T-helper 1 cell treated with Interleukin-12 subunit alpha and Interleukin-12 subunit beta and Interleukin-4 antibody, amounts not matched to agents 30 ng/mL and 1 ng/mL, for 36 hours (primary cell): ENCODE results near the gene SLC22A7. TPM values are rescaled to one million over a fixed set of nuclear protein-coding genes. Genes with fewer than 3 reads are reported as not detected.
"Not testable (repeated sequence)": the region's sequence is repeated elsewhere in the genome, so short reads cannot be mapped to it uniquely, and the experiment has no call there.

Source experiments
- intact Hi-C: fragments of 100-400 bp; cut with micrococcal nuclease; formaldehyde crosslinking; loops from one replicate; pipeline ENCODE4 v1.15.1; 2024
- total RNA-seq: library from RNA; stranded (reverse); gene quantifications from 2 replicates; pipeline ENCODE4 v1.2.3, GENCODE V29; 2022

Gene SLC22A7
- total RNA-seq, 1 donor from 2014 or later, result not detected

- intact Hi-C loops, result loop anchor here (1.0 kb wide), 1 partner anchor 71 kb away; no protein-coding TSS in a partner anchor
These were observed 36.5 kb downstream of the SLC22A7 start for GRCh38 chr6:43334466-43335095.

- intact Hi-C loops, result no loop called here
These were observed 37.4 kb downstream of the SLC22A7 start for GRCh38 chr6:43335469-43335868.

- intact Hi-C loops, result no loop called here
These were observed 38.3 kb downstream of the SLC22A7 start for GRCh38 chr6:43336382-43336781.

GRCh38 chr6:43338243-43338642 is 40.2 kb downstream of the SLC22A7 start:
- intact Hi-C loops, result no loop called here

DNA sequence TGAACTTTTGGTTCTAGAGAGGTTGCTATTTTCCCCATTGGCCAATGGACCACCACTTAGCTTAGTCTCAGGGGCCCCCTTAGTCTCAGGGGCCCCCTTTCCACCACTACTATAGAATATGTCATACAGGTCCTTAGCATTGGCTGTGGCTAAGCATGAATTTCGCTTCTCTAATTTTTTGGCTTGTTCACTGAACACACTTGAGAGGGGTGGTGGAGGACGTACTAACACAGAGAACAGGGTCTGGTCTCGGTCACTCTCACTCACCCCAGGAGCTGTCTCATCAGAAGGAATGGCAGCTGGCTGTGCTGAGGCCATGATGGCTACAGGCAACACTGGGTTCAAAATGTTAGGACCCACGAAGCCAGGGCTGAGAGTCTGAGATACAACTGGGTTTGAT is 41.1 kb downstream of the SLC22A7 start:
- intact Hi-C loops, result no loop called here

DNA sequence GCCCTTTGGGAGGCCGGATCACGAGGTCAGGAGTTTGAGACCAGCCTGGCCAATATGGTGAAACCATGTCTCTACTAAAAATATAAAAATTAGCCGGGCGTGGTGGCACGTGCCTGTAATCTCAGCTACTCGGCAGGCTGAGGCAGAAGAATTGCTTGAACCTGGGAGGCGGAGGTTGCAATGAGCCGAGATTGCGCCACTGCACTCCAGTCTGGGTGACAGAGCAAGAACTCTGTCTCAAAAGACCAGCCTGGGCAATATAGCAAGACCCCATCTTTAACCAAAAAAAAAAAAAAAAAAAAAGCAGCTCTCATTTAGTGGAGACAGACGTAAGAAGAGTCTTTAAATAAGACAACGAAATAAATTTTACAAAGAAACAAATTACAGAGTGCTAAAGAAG is 48.2 kb downstream of the SLC22A7 start:
- intact Hi-C loops, result not testable (repeated sequence)

DNA sequence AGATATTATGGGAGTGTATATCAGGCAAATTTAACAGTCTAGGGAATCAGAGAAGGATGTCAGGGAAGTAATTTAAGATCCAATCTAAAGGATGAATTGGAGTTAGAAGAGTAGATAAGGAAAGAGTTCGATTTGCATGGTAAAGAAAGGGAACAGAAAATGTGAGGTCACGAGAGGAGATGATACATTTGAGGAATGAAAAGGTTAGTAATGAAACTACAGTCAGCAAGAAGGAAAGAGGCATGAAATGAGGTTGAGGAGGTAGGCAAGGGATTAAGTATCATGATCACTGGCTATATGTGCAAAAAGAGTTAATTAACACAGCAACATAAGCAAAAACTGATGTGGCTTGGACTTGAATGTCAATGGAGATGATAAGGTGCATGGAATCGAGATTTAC is 49.0 kb downstream of the SLC22A7 start:
- intact Hi-C loops, result no loop called here

GRCh38 chr6:43347444-43347843 is 49.4 kb downstream of the SLC22A7 start:
- intact Hi-C loops, result no loop called here

DNA sequence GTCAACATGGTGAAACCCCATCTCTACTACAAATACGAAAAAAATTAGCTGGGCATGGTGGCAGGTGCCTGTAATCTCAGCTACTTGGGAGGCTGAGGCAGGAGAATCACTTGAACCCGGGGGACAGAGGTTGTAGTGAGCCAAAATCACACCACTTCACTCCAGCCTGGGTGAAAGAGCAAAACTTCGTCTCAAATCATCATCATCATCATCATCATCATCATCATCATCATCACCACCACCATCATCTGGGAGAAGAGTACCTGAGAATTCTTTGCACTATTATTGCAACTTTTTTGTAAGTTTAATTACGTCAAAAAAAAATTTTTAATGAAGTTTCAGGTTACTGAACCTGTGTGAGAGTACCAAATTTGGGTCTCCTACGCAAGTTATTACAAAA is 53.9 kb downstream of the SLC22A7 start:
- intact Hi-C loops, result not testable (repeated sequence)

Other genes with a start within 250 kb of the SLC22A7 start
- 12.0 and 13.0 TPM in 2 replicates for gene CUL7, start 244.4 kb upstream of the SLC22A7 start, total RNA-seq
- gene MRPL2, start 238.8 kb upstream of the SLC22A7 start, total RNA-seq, result 52.2 and 54.6 TPM in 2 replicates
- gene KLC4, start 238.6 kb upstream of the SLC22A7 start, total RNA-seq, result 16.1 and 17.6 TPM in 2 replicates
- gene PTK7, start 221.9 kb upstream of the SLC22A7 start, total RNA-seq, result 1.4 and 1.7 TPM in 2 replicates
- 58.7 and 59.6 TPM in 2 replicates for gene SRF, start 127.0 kb upstream of the SLC22A7 start, total RNA-seq
- 55.1 and 58.0 TPM in 2 replicates for gene CUL9, start 116.1 kb upstream of the SLC22A7 start, total RNA-seq
- gene DNPH1, start 68.8 kb upstream of the SLC22A7 start, total RNA-seq, result 68.5 and 71.2 TPM in 2 replicates
- 1.3 TPM in 2 replicates for gene TTBK1, start 54.8 kb upstream of the SLC22A7 start, total RNA-seq
- 0.27 TPM in 1 of 2 replicates, not detected in the other for gene CRIP3, start 10.6 kb downstream of the SLC22A7 start, total RNA-seq
- 12.0 and 12.1 TPM in 2 replicates for gene ZNF318, start 71.4 kb downstream of the SLC22A7 start, total RNA-seq
- gene ABCC10, start 129.3 kb downstream of the SLC22A7 start, total RNA-seq, result 52.3 and 54.5 TPM in 2 replicates
- 0.39 TPM in 2 replicates for gene DLK2, start 157.3 kb downstream of the SLC22A7 start, total RNA-seq
- gene TJAP1, start 179.3 kb downstream of the SLC22A7 start, total RNA-seq, result 38.5 and 43.4 TPM in 2 replicates
- 0.10 and 0.27 TPM in 2 replicates for gene LRRC73, start 212.1 kb downstream of the SLC22A7 start, total RNA-seq
- 73.2 and 77.3 TPM in 2 replicates for gene YIPF3, start 218.7 kb downstream of the SLC22A7 start, total RNA-seq
- gene POLR1C, start 218.8 kb downstream of the SLC22A7 start, total RNA-seq, result 40.1 and 45.5 TPM in 2 replicates